B cell (primary cell): Measurements from ENCODE around the gene BMP2K. TPM values are rescaled to one million over a fixed set of nuclear protein-coding genes. Genes with fewer than 3 reads are reported as not detected.

Source experiments
- ATAC-seq: fragments of 200-7000 bp; cut with Tn5 transposase; one replicate; pipeline ENCODE4 v1.10.0; 2021; ENCODE audit warnings: low read depth, mild to moderate bottlenecking, moderate number of reproducible peaks, moderate library complexity
- CTCF ChIA-PET: fragments of 350-600 bp; sonication (Branson Sonifier 250); formaldehyde crosslinking; loops from one replicate; lab custom pipeline; 2021; ENCODE audit warnings: antibody characterized with exemption, inconsistent platforms; lab: Charles Lee
- POLR2A ChIA-PET: fragments of 350-600 bp; sonication (Branson Sonifier 250); formaldehyde crosslinking; loops from one replicate; lab custom pipeline; 2021; ENCODE audit warnings: antibody characterized with exemption; lab: Charles Lee
- DNase-seq: peaks from one replicate; pipeline ENCODE4 v3.0.0; 2013
- H2AFZ ChIP-seq: 2 replicates; pipeline ENCODE4 v1.6.1; 2012; ENCODE audit warnings: mild to moderate bottlenecking, low read depth, low read length; ENCODE audit not compliant: insufficient read depth, poor library complexity, severe bottlenecking
- H3K27ac ChIP-seq, 2 donors: 1 replicate in 1 of 2; 2 replicates in 1 of 2; pipeline ENCODE4 v1.5.1; 2012 to 2013; ENCODE audit warnings: low read length in 2 of 2, mild to moderate bottlenecking in 2 of 2, moderate library complexity in 1 of 2
- H3K27me3 ChIP-seq, 4 experiments: fragments of 200-600 bp in 1 of 4; sonication (generic) in 1 of 4; replicated peaks in 1 of 4; 1 replicate in 2 of 4; 2 replicates in 2 of 4; pipeline versions ENCODE4 v1.6.1 to v1.7.0; 2013 to 2016; ENCODE audit warnings: low read length in 3 of 4, mild to moderate bottlenecking in 2 of 4, mixed read lengths in 1 of 4, moderate library complexity in 1 of 4; ENCODE audit not compliant: insufficient read depth in 4 of 4, control insufficient read depth in 3 of 4; ENCODE audit errors: control extremely low read depth in 1 of 4
- H3K36me3 ChIP-seq, 2 experiments: replicated peaks in 1 of 2; 1 replicate in 1 of 2; 2 replicates in 1 of 2; pipeline versions ENCODE4 v1.6.1 to v1.7.1; 2013; ENCODE audit warnings: low read length in 1 of 2; ENCODE audit not compliant: insufficient read depth in 2 of 2, control insufficient read depth in 1 of 2; ENCODE audit errors: control extremely low read depth in 1 of 2, extremely low read depth in 1 of 2
- H3K4me1 ChIP-seq, 2 donors: fragments of 200-600 bp in 1 of 2; sonication (generic) in 1 of 2; 1 replicate in 1 of 2; 2 replicates in 1 of 2; pipeline versions ENCODE4 v1.5.1 to v1.6.1; 2013 to 2017; ENCODE audit warnings: low read length in 2 of 2; ENCODE audit not compliant: control insufficient read depth in 2 of 2, insufficient read depth in 2 of 2
- H3K4me2 ChIP-seq: replicated peaks from 2 replicates; pipeline ENCODE3; 2012; ENCODE audit warnings: mild to moderate bottlenecking, low read depth, low read length; ENCODE audit not compliant: poor library complexity, severe bottlenecking
- H3K4me3 ChIP-seq, 5 experiments: fragments of 200-600 bp in 1 of 5; sonication (generic) in 1 of 5; 1 replicate in 3 of 5; 2 replicates in 2 of 5; pipeline versions ENCODE4 v1.5.1 to v1.7.0; 2011 to 2016; ENCODE audit warnings: low read length in 4 of 5, mild to moderate bottlenecking in 4 of 5, low read depth in 2 of 5, control low read depth in 1 of 5, moderate library complexity in 1 of 5; ENCODE audit not compliant: insufficient read depth in 1 of 5; ENCODE audit errors: control extremely low read depth in 1 of 5, extremely low read depth in 1 of 5
- H3K79me2 ChIP-seq: fragments of 200-600 bp; sonication (generic); one replicate; pipeline ENCODE4 v1.6.0; 2016; ENCODE audit warnings: low read length; ENCODE audit not compliant: control insufficient read depth, insufficient read depth
- H3K9ac ChIP-seq: fragments of 200-600 bp; sonication (generic); 2 replicates; pipeline ENCODE4 v1.6.1; 2017; ENCODE audit warnings: mild to moderate bottlenecking, low read length, moderate library complexity
- H3K9me3 ChIP-seq, 3 donors: one replicate each; pipeline versions ENCODE4 v1.6.1 to v1.7.1; 2013; ENCODE audit warnings: low read length in 2 of 3; ENCODE audit not compliant: control insufficient read depth in 2 of 3, insufficient read depth in 1 of 3; ENCODE audit errors: control extremely low read depth in 1 of 3
- H4K20me1 ChIP-seq: 2 replicates; pipeline ENCODE4 v1.6.0; 2012; ENCODE audit warnings: mild to moderate bottlenecking, low read length; ENCODE audit not compliant: insufficient read depth, control insufficient read depth, poor library complexity, severe bottlenecking
- H3K27ac Mint-ChIP-seq: one replicate; pipeline ENCODE4 v1.8.0; 2021; ENCODE audit warnings: mixed read lengths
- H3K27me3 Mint-ChIP-seq: one replicate; pipeline ENCODE4 v1.8.0; 2021; ENCODE audit warnings: mixed read lengths
- H3K4me1 Mint-ChIP-seq: one replicate; pipeline ENCODE4 v1.8.0; 2021; ENCODE audit warnings: mixed read lengths
- H3K4me3 Mint-ChIP-seq: one replicate; pipeline ENCODE4 v1.8.0; 2021; ENCODE audit warnings: mixed read lengths
- H3K9me3 Mint-ChIP-seq: one replicate; pipeline ENCODE4 v1.8.0; 2022; ENCODE audit warnings: mixed read lengths; ENCODE audit not compliant: insufficient read depth
- CTCF ChIP-seq: fragments of 200-600 bp; IDR thresholded peaks from one replicate; pipeline ENCODE4 v1.8.0; 2022; ENCODE audit warnings: antibody characterized with exemption, mild to moderate bottlenecking
- EZH2 ChIP-seq: IDR thresholded peaks from 2 replicates; pipeline ENCODE4 v1.6.1; 2012; ENCODE audit warnings: borderline replicate concordance, low read depth, mild to moderate bottlenecking, moderate library complexity, low read length; ENCODE audit not compliant: insufficient read depth, poor library complexity, severe bottlenecking
- WGBS: methylation state at CpG from one replicate; pipeline ENCODE4 v1.1.5; 2013; ENCODE audit warnings: missing lambda C conversion rate; ENCODE audit not compliant: insufficient coverage; 5-methylcytosine and 5-hydroxymethylcytosine counted together
- intact Hi-C: fragments of 100-400 bp; cut with micrococcal nuclease; formaldehyde crosslinking; loops from one replicate; pipeline ENCODE4 v1.10.0; 2022
- polyA plus RNA-seq: library from polyadenylated mRNA; depleted of rRNA; stranded (reverse); fragments of >200 nt; gene quantifications from 2 replicates; pipeline ENCODE4 v1.2.3, GENCODE V29; 2012
- total RNA-seq, 2 donors: library from RNA; stranded (reverse); fragments of 120-200 nt in 1 of 2; gene quantifications; 1 replicate in 1 of 2; 2 replicates in 1 of 2; pipeline versions ENCODE4 v1.2.3 to v1.2.4, GENCODE V29; 2013 to 2022

The BMP2K gene
- total and polyA plus RNA-seq, 2 donors (not counting 1 experiment from before 2014, with no cell fraction given) = 59.1 to 117 TPM

GRCh38 chr4:78800965-78801364 lies 24.8 kb downstream of the BMP2K start:
- DNase-seq = no peak
- TF ChIP-seq EZH2 (no peak), CTCF (no peak)
- Histone ChIP-seq H3K27me3 (no peaks in the 10 kb centered on the region), H3K4me2 (no peak overlapping the region), H2AFZ (no peak overlapping the region), H3K4me3 (no peak overlapping the region), H3K9ac (no peak overlapping the region), H3K27ac (peak overlapping the region in 1 of 2 donors; percentile 70), H3K4me1 (peaks cover 24 to 56% of the 10 kb centered on the region in 2 donors), H4K20me1 (peaks cover 28% of the 10 kb centered on the region), H3K79me2 (peaks cover 96% of the 10 kb centered on the region), H3K9me3 (peaks cover 4 to 10% (median 4%) of the 10 kb centered on the region in 3 donors), H3K36me3 (peaks cover 3 to 5% of the 10 kb centered on the region in 2 experiments)
- POLR2A ChIA-PET = interaction anchor here (0.6 to 0.7 kb wide), 2 partner anchors 190 to 991 kb away, joined by 3 to 5 read pairs; no protein-coding TSS in a partner anchor
- Mint-ChIP-seq H3K9me3 (peaks cover 3% of the 10 kb centered on the region), H3K27me3 (no peaks in the 10 kb centered on the region), H3K4me3 (peak overlapping the region; percentile 20), H3K27ac (peak overlapping the region; percentile 60), H3K4me1 (peaks cover 68% of the 10 kb centered on the region)
- intact Hi-C loops = loop anchor here (5.0 kb wide), 1 partner anchor 46 kb away; no protein-coding TSS in a partner anchor
- CTCF ChIA-PET = no interaction called here
- ATAC-seq = no peak

DNA sequence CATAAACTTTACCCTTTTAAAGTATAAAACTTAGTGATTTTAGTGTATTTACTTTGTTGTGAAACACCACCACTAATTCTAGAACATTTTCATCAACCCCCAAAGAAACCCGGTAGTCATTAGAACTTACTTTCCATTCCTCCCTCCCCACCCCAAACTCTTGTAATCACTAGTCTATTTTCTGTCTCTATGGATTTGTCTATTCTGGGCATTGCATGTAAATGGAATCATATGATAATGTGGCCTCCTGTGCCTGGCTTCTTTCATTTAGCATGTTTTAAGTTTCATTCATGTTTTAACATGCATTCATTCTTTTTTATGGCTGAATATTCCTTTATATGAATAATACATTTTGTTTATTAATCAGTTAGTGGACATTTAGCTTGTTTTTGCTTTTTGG lies 27.8 kb downstream of the BMP2K start:
- DNase-seq (no peak), ATAC-seq (no peak)
- Histone ChIP-seq H2AFZ (no peak overlapping the region), H3K27ac (peak overlapping the region in 1 of 2 donors; percentile 57), H3K27me3 (no peaks in the 10 kb centered on the region), H3K9ac (no peak overlapping the region), H3K36me3 (peaks cover 5 to 9% of the 10 kb centered on the region in 2 experiments), H3K4me3 (no peak overlapping the region), H4K20me1 (peaks cover 17% of the 10 kb centered on the region), H3K4me2 (no peak overlapping the region), H3K4me1 (peaks cover 9 to 36% of the 10 kb centered on the region in 2 donors), H3K79me2 (peaks cover 100% of the 10 kb centered on the region), H3K9me3 (peaks cover 4 to 23% (median 13%) of the 10 kb centered on the region in 3 donors)
- intact Hi-C loops = loop anchor here (5.0 kb wide), 1 partner anchor 43 kb away; no protein-coding TSS in a partner anchor
- peaks cover 53% of the 10 kb centered on the region for H3K4me1 Mint-ChIP-seq
- H3K4me3 Mint-ChIP-seq = no peak overlapping the region
- ChIA-PET POLR2A (no interaction called here), CTCF (no interaction called here)
- TF ChIP-seq EZH2 (no peak), CTCF (no peak)
- no CpG with 5 or more reads among the region's 1 CpG for WGBS
- H3K9me3 Mint-ChIP-seq = peaks cover 5% of the 10 kb centered on the region
- H3K27ac Mint-ChIP-seq = no peak overlapping the region
- no peaks in the 10 kb centered on the region for H3K27me3 Mint-ChIP-seq
